Stimulated activated naive CD4-positive, alpha-beta T cell (primary cell): ENCODE data around the gene GEN1.

Source experiments
- DNase-seq, 6 experiments: peaks; one replicate each; lab custom pipeline; 2025; lab: John Stamatoyannopoulos, UW

The GEN1 gene

GRCh38 chr2:17754773-17755425 lies 961 bp downstream of the GEN1 start:
- no peak for DNase-seq

GRCh38 chr2:17756668-17757067 lies 2.7 kb downstream of the GEN1 start:
- no peak for DNase-seq

- DNase-seq: no peak
Measured at GRCh38 chr2:17757321-17757720, 3.4 kb downstream of the GEN1 start.

DNA sequence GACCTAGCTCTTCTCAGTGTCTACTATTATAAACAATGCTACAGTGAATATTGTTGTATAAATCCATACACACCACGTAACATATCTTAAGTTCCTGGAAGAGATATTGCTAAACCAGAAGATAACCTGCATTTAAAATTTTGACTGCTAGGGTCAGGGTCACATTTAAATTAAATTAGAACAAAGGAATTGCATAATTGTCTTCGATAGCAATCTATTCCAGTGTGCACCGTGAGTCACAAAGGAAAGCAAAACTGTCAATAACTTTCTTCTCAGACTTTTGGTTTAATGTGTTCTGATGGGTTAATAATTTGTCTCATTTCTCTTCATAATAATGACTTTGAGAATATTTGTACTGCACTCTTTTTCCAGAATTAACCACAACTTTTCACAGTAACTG lies 4.2 kb downstream of the GEN1 start:
- DNase-seq: no peak

DNA sequence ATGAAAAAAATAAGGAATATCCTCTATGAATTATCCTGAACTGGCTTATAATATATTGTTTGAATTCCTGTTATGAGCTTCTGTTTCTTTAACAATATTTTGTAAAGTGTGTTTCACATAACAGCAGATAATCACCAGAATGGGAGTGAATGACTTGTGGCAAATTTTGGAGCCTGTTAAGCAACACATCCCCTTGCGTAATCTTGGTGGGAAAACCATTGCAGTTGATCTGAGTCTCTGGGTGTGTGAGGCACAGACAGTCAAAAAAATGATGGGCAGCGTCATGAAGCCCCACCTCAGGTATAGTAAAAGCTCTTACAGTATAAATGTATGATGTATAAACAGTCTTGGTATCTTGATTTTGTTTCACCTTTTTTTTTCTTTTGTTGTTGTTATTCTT lies 5.9 kb downstream of the GEN1 start:
- DNase-seq: no peak

- DNase-seq: no peak
Measured at GRCh38 chr2:17762451-17762850, 8.5 kb downstream of the GEN1 start.

DNA sequence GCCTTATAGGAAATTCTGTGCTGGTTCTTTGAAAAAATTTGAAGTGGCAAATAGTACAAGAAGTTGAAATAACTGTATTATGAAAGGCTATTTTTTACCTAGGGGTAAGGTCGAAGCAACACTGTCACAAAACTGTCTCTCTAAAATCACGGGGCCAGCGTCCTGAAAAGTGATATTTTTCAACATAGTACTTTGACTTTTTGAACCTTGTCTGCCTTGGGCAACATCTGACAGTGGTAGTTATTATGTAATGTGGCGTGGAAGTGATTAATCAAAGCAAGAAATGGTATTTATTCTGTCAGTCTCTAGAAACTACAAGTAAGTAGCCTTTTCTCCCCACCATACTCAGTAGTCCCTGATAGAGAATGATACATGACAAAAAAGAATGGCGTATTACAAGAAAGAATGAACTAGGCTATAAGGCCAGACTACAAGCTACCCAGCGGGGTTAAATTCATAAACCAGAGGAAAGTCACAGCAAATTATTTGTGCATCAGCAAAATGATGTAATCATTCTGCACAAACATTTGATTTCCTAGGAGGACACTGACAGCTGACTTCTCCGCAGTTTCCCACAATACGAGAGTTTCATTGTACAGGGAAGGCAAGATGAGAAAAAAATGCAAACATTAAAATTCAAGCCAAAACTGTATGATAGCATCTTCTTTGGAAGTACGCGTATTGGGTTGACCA lies 9.8 kb downstream of the GEN1 start:
- DNase-seq: no peak

GRCh38 chr2:17765398-17765797 lies 11.5 kb downstream of the GEN1 start:
- DNase-seq: no peak

- DNase-seq: no peak
Measured at GRCh38 chr2:17768894-17769293, 15.0 kb downstream of the GEN1 start.

- DNase-seq: no peak
Measured at GRCh38 chr2:17771956-17772355, 18.0 kb downstream of the GEN1 start.

GRCh38 chr2:17772532-17772931 lies 18.6 kb downstream of the GEN1 start:
- no peak for DNase-seq

- no peak for DNase-seq
Measured at GRCh38 chr2:17780546-17780945, 26.6 kb downstream of the GEN1 start.

- no peak for DNase-seq
Measured at GRCh38 chr2:17781482-17781881, 27.5 kb downstream of the GEN1 start.

- no peak for DNase-seq
Measured at GRCh38 chr2:17786727-17787126, 32.8 kb downstream of the GEN1 start.

DNA sequence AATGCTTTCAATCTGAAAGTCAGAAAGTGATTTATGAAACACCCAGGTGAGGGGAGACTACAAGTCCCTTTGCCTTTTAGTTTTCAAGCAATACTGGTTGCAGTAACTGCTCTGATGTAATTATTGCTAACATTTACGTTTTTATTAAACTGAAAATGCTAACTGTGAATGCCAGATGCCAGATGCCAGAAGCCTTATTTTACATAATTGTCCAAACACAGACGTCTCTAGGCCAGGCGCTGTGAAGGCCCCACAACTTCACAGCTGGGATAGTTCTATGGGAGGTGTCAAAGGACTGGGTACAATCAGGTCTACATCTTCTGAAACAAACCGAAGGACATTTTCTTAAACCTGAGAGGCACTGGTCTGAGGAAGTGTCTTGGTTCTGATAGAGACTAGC lies 34.8 kb downstream of the GEN1 start:
- no peak for DNase-seq

DNA sequence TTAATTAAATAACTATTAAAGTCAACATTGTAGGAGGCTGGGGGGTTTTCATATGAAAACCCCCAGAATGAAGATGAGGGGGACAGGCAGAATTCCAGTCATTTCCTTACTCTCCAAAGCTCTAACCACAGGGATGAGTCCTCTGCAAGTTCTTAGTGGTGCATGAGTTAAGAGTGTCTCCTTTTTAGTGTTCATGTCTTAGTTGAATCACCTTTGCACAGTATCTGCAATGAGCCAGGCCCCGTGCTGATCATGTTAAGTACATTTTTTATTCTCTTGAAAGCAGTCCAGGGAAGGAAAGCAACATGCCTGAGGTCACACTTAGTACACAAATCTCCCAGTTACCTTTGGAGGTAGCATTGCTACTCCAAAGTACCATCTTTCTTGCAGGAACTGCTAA lies 36.6 kb downstream of the GEN1 start:
- no peak for DNase-seq

- no peak for DNase-seq
Measured at GRCh38 chr2:17791121-17791816, 37.3 kb downstream of the GEN1 start.

DNA sequence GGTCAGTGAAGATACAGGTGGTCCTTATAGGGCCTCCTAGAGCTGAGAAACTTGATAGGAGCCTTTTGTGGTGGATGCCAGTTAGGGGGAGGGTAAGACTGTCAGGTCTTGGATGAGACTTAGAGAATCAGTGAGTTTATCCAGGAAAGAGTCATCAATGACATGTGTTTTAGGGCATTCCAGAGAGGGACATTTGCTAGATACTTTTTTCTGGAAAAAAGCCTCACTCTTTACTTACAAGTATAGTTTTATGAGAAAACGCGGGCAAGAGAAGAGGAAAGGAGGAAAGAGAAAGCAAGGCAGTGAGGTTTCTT lies 37.8 kb downstream of the GEN1 start:
- no peak for DNase-seq

- DNase-seq: no peak
Measured at GRCh38 chr2:17792515-17792914, 38.6 kb downstream of the GEN1 start.

DNA sequence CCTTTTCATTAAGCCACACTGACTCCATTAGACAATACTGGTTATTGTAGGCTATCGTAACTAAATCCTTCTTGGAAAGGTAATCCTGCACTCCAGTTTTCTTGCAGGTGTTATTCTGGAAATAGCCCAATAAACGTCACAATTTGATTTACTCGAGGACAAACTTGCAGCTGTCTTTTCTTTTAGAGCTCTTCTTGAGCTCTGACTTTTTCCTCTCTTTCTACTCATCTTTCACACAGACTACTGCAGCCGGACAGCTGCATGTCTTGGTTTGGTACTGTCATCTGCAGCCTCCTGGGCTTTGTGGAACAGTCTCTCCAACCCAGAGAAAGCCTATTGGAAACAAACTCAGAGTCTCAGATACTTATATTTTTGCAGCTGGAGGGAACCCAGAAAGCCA lies 39.4 kb downstream of the GEN1 start:
- no peak for DNase-seq

GRCh38 chr2:17793803-17794354 lies 39.9 kb downstream of the GEN1 start:
- DNase-seq: no peak

DNA sequence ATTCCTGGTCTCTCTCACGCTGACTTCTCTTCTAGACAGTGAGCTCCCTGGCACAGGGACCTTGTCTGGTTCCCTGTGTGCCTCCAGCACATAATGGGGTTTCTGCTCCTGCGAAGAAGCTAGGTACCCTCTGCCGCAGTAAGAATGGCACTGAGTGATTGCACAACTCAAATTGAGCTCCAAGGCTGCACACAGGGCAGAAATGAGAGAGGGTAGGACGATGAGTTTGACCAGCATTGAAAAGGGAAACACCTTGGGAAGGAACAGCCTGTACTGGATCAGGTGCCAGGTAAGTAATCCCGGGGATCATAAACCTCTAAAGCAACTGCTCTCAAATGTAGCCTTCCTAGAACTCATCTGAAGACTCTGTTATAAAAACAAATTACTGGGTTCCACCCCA lies 41.4 kb downstream of the GEN1 start:
- DNase-seq: no peak

GRCh38 chr2:17798338-17798737 lies 44.4 kb downstream of the GEN1 start:
- DNase-seq: no peak
